GM21786 (cell line): ENCODE measurements around the gene STAP1.
A peak's percentile ranks its signal among the peaks of the same experiment; 100 is the strongest.
"Not testable (repeated sequence)": the region's sequence is repeated elsewhere in the genome, so short reads cannot be mapped to it uniquely, and the experiment has no call there.

Source experiments
- ATAC-seq: cut with Tn5 transposase; IDR thresholded peaks from one replicate; pipeline ENCODE4 v1.9.1; 2021; ENCODE audit not compliant: unreplicated experiment

STAP1 gene, protein sequence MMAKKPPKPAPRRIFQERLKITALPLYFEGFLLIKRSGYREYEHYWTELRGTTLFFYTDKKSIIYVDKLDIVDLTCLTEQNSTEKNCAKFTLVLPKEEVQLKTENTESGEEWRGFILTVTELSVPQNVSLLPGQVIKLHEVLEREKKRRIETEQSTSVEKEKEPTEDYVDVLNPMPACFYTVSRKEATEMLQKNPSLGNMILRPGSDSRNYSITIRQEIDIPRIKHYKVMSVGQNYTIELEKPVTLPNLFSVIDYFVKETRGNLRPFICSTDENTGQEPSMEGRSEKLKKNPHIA

DNA sequence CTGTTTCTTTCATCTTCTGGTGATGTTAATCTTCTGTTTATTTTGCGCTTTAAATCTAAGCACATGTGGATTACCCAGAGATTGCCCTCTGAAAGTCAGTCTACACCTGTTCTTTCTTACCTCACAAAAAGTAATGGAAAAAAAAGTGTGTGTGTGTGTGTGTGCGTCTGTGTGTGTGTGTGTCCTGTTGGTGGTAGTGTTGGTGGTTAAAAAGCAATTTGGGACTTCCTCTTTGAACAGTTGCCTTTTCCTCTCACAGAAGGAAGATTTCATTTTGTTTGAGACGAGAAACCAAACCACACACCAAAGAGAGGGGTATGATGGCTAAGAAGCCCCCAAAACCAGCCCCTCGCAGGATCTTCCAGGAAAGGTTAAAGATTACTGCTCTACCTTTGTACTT is at the start of gene STAP1:
TSS of gene STAP1 (plus strand) at position 235 of the 400 bp plus-strand sequence. CDS start at position 318, 83 bp downstream.
- ATAC-seq: peak; percentile 57

DNA sequence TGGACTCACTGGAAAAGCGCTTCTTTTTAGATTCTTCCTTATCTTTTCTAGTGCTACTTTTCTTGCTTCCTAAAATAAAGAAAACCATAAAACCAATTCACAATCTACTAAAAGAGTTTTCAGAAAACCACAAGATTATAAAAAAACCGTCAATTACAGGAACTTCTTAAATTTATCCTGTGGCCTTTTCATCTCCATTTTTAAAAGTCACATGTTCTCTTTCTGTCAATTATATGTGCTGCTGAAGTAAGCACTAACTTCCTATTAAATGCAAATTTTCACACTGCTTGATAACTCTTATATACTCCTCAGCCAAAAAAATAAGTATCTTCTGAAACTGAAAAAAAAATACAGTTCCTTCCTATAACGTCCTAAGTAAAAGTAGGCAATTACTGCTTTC is 46.0 kb upstream of the STAP1 start:
- ATAC-seq: no peak

- no peak for ATAC-seq
These were observed 38.4 kb upstream of the STAP1 start for GRCh38 chr4:67520141-67520540.

DNA sequence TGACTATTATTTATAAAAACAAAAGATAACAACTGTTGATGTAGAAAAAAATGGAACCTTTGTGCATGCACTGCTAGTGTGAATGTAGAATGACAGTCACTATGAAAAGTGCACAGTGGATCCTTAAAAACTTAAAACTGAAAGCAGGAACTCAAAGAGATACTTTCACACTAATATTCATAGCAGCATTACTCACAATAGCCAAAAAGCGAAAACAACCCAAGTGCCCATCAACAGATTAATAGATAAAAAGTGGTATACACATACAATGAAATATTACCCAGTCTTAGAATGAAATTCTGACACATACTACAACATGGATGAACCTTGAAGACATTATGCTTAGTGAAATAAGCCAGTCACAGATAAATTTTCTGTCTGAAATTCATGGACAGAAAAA is 37.0 kb upstream of the STAP1 start:
- peak; percentile 84 for ATAC-seq

DNA sequence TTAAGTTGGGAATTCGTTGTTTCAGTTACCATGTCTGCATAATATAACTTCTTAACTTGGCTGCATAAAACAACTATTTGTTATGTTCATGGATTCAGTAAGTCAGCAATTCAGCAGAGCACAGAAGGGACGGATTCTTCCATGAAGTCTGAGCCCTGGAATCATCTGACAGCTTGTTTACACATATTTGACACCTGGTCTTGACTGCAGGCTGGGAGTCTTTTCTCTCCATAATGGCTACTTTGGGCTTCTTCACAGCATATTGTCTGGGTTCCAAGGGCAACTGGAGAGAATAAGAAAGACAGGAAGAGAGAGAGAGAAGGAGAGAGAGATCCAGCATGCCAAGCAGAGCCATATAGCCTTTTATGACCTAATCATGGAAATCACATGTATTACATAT is 36.3 kb upstream of the STAP1 start:
- no peak for ATAC-seq

GRCh38 chr4:67522851-67523671 is 35.5 kb upstream of the STAP1 start:
- no peak for ATAC-seq

- not testable (repeated sequence) for ATAC-seq
These were observed 34.4 kb upstream of the STAP1 start for GRCh38 chr4:67524140-67524539.

GRCh38 chr4:67531379-67531962 is 27.1 kb upstream of the STAP1 start:
- no peak for ATAC-seq

DNA sequence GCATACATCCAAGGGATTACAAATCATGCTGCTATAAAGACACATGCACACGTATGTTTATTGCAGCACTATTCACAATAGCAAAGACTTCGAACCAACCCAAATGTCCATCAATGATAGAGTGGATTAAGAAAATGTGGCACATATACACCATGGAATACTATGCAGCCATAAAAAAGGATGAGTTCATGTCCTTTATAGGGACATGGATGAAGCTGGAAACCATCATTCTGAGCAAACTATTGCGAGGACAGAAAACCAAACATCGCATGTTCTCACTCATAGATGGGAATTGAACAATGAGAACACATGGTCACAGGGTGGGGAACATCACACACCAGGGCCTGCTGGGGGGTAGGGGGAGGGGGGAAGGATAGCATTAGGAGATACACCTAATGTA is 26.1 kb upstream of the STAP1 start:
- ATAC-seq: not testable (repeated sequence)

DNA sequence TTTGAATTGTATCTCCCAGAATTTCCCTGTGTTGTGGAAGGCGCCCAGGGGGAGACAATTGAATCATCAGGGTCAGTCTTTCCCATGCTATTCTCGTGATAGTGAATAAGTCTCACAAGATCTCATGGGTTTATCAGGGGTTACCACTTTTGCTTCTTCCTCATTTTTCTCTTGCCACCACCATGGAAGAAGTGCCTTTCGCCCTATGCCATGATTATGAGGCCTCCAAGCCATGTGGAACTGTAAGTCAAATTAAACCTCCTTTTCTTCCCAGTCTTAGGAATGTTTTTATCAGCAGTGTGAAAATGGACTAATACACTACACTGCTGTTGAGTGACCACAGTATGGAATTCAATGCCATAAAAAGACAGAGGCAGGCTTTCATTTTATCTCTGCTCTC is 25.4 kb upstream of the STAP1 start:
- no peak for ATAC-seq

- no peak for ATAC-seq
These were observed 23.2 kb upstream of the STAP1 start for GRCh38 chr4:67535280-67535840.

DNA sequence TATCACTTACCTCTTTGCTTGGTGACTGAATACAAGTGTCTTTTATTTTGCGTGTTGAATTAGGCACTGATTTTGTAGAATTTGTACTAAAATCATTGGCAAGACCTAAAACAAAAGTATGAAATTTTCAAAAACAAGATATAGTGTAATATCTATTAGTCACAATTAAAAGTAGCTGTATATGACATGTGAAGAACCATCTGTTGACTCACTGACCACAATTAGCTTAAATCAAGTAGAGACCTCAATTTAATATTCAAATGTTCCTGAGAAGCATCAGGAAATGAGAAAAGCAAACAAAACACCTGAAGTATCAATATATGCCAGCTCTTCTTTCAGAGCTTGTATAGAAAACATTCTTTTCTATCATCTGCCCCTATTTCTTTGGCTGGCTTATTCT is 18.7 kb upstream of the STAP1 start:
- ATAC-seq: no peak

GRCh38 chr4:67542076-67542475 is 16.5 kb upstream of the STAP1 start:
- no peak for ATAC-seq

DNA sequence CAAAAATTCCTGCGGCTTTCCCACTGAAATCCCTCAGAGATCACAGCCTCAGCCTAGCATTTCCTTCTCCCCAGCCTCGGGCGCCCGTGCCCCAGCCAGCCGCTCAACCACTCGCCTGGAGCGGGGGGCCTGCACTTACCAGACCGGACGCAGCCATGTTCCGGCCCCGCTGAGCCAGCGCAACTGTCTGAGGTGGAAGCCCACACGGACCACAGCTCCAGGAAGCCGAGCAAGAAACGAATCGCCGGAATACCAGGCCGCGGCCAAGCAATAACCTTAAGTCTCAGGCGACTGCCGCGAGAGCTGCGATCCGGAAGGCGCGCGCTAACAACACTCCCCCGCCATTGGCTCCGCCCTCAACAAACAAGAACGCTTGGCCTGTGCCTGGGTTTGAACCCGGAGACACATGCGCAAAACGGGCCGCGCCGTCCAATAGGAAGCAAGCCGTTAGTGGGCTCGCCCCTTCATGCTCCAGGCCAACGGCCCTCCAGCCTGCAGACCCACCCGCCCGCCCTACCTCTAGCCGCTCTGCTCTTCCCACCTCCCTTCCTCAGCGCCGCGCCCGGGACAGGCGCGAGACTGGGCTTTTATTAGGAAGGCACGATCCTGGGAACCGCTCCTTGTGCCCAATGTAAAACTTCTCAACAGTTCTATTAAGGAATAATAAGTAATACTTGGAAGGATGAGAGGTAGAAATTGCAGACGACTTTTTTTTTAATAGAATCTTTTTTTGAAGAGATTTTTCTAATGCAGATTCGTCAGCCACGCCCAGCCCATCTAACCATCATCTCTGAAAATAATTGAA is 13.1 kb upstream of the STAP1 start, which contains the start of gene CENPC:
TSS of gene CENPC (minus strand) at position 305 of the 805 bp plus-strand sequence. CDS start at position 157, 148 bp downstream.
- peak; percentile 95 for ATAC-seq

DNA sequence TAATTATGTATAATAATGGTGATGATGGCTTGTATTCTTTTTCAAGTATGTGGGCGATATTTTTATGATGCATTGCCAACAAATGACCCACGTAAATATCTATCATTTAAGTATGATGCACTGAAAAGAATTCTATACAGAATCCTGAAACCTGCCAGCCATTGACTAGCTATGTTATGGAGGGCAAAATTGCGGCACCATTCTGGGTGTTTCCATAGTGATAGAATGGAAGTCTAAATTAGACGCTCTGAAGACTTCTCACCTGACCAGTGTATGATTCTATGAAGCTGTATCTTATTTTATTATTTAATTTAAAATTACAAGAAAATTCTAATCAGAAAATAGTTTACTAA is 12.5 kb upstream of the STAP1 start:
- ATAC-seq: no peak

GRCh38 chr4:67546971-67547370 is 11.6 kb upstream of the STAP1 start:
- no peak for ATAC-seq

- peak; percentile 29 for ATAC-seq
These were observed 9.4 kb upstream of the STAP1 start for GRCh38 chr4:67549123-67549522.

DNA sequence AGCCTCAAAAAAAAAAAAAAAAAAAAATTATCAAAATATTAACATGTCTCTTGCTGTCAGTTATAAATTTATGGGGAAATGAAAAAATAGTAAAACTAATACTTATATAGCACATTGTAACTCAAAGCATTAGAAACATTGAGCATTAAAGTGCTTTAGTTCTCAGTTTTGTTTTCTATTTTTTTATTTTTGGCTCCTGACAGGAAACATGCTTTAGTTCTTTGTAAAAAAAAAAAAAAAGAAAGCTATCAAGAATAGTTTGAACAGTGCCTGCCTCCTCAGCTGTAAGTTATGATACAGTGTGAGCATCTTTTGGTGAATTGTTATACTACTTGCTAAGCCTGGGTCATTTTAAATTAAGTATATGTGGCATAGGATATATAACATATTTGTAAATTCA is 8.1 kb upstream of the STAP1 start:
- peak; percentile 37 for ATAC-seq

- peak; percentile 48 for ATAC-seq
These were observed 7.7 kb upstream of the STAP1 start for GRCh38 chr4:67550857-67551256.

GRCh38 chr4:67552146-67552792 is 6.3 kb upstream of the STAP1 start:
- ATAC-seq: not testable (repeated sequence)
